ENCODE measurements around the gene KRT71.
"Not testable (repeated sequence)": the region's sequence is repeated elsewhere in the genome, so short reads cannot be mapped to it uniquely, and the experiment has no call there.

The KRT71 gene

GRCh38 chr12:52502877-52503276 is 50.1 kb downstream of the KRT71 start:
- no peak overlapping the region for H3K14ac ChIP-seq (ENCODE audit: low read length)
- no peak overlapping the region for H2BK5ac ChIP-seq (ENCODE audit: low read depth, low read length, poor library complexity)
- no peak overlapping the region for H3K18ac ChIP-seq (ENCODE audit: low read length)
- H3K27ac ChIP-seq (ENCODE audit: low read depth, low read length) = no peak overlapping the region
- no peak overlapping the region for H3K4me3 ChIP-seq (ENCODE audit: low read depth, low read length)
- H3K27me3 ChIP-seq (ENCODE audit: insufficient read depth, low read length) = no peaks in the 10 kb centered on the region
- no peak overlapping the region for H3K4me2 ChIP-seq (ENCODE audit: low read length)
- WGBS (ENCODE audit: extremely low coverage, insufficient coverage, insufficient read length) = no CpG with 5 or more reads among the region's 1 CpG
- DNase-seq = no peak
- H3K36me3 ChIP-seq (ENCODE audit: control insufficient read depth in 1 of 2, insufficient read depth in 2 of 2, low read length in 2 of 2) = no peaks in the 10 kb centered on the region
- no peak overlapping the region for H3K4ac ChIP-seq (ENCODE audit: low read depth, low read length)
- H3K79me1 ChIP-seq (ENCODE audit: low read length) = no peaks in the 10 kb centered on the region
- no peaks in the 10 kb centered on the region for H3K4me1 ChIP-seq (ENCODE audit: control insufficient read depth in 1 of 2, insufficient read depth in 2 of 2, low read length in 2 of 2)
- H3K23ac ChIP-seq (ENCODE audit: low read length) = no peak overlapping the region
- no peak overlapping the region for H4K91ac ChIP-seq (ENCODE audit: low read depth, low read length)
- H3K9me3 ChIP-seq (ENCODE audit: insufficient read depth, low read depth, low read length) = peaks cover 1% of the 10 kb centered on the region
- H2BK12ac ChIP-seq (ENCODE audit: low read length) = no peak overlapping the region
- no peaks in the 10 kb centered on the region for H3K79me2 ChIP-seq (ENCODE audit: control insufficient read depth, insufficient read depth, low read length, poor library complexity)
- no peak overlapping the region for H4K8ac ChIP-seq (ENCODE audit: low read depth, low read length)
- H4K12ac ChIP-seq (ENCODE audit: low read depth, low read length) = no peak overlapping the region
- H2BK120ac ChIP-seq (ENCODE audit: insufficient read depth, low read length, poor library complexity) = no peak overlapping the region
- H3K9ac ChIP-seq (ENCODE audit: low read length) = no peak overlapping the region
- no peak overlapping the region for H2AK5ac ChIP-seq (ENCODE audit: low read length)
- no peak overlapping the region for H2AFZ ChIP-seq (ENCODE audit: insufficient read depth, low read length, poor library complexity)

- WGBS (ENCODE audit: extremely low coverage, insufficient coverage, insufficient read length) = no CpG with 5 or more reads among the region's 7 CpGs
- H3K9me3 ChIP-seq (ENCODE audit: insufficient read depth, low read depth, low read length) = peaks cover 1% of the 10 kb centered on the region
- no peak overlapping the region for H3K4ac ChIP-seq (ENCODE audit: low read depth, low read length)
- H3K79me2 ChIP-seq (ENCODE audit: control insufficient read depth, insufficient read depth, low read length, poor library complexity) = no peaks in the 10 kb centered on the region
- H4K12ac ChIP-seq (ENCODE audit: low read depth, low read length) = no peak overlapping the region
- no peak overlapping the region for H2BK12ac ChIP-seq (ENCODE audit: low read length)
- peaks cover 4% of the 10 kb centered on the region in 2 experiments for H3K4me1 ChIP-seq (ENCODE audit: control insufficient read depth in 1 of 2, insufficient read depth in 2 of 2, low read length in 2 of 2)
- H2AFZ ChIP-seq (ENCODE audit: insufficient read depth, low read length, poor library complexity) = no peak overlapping the region
- H3K27ac ChIP-seq (ENCODE audit: low read depth, low read length) = no peak overlapping the region
- H3K18ac ChIP-seq (ENCODE audit: low read length) = no peak overlapping the region
- H2BK120ac ChIP-seq (ENCODE audit: insufficient read depth, low read length, poor library complexity) = no peak overlapping the region
- no peaks in the 10 kb centered on the region for H3K79me1 ChIP-seq (ENCODE audit: low read length)
- H4K8ac ChIP-seq (ENCODE audit: low read depth, low read length) = no peak overlapping the region
- no peaks in the 10 kb centered on the region for H3K36me3 ChIP-seq (ENCODE audit: control insufficient read depth in 1 of 2, insufficient read depth in 2 of 2, low read length in 2 of 2)
- peak in 1 of 2 donors; percentile 15 for DNase-seq
- H2AK5ac ChIP-seq (ENCODE audit: low read length) = no peak overlapping the region
- H3K9ac ChIP-seq (ENCODE audit: low read length) = no peak overlapping the region
- H2BK5ac ChIP-seq (ENCODE audit: low read depth, low read length, poor library complexity) = no peak overlapping the region
- no peak overlapping the region for H3K23ac ChIP-seq (ENCODE audit: low read length)
- no peak overlapping the region for H3K4me3 ChIP-seq (ENCODE audit: low read depth, low read length)
- H3K14ac ChIP-seq (ENCODE audit: low read length) = no peak overlapping the region
- H4K91ac ChIP-seq (ENCODE audit: low read depth, low read length) = no peak overlapping the region
- H3K27me3 ChIP-seq (ENCODE audit: insufficient read depth, low read length) = no peaks in the 10 kb centered on the region
- H3K4me2 ChIP-seq (ENCODE audit: low read length) = no peak overlapping the region
These were observed 51.5 kb downstream of the KRT71 start for GRCh38 chr12:52501490-52501889.

- peaks cover 9 to 10% of the 10 kb centered on the region in 2 experiments for H3K4me1 ChIP-seq (ENCODE audit: control insufficient read depth in 1 of 2, insufficient read depth in 2 of 2, low read length in 2 of 2)
- not testable (repeated sequence) for H3K4me2 ChIP-seq (ENCODE audit: low read length); H2BK12ac ChIP-seq (ENCODE audit: low read length); H2AK5ac ChIP-seq (ENCODE audit: low read length); H3K4ac ChIP-seq (ENCODE audit: low read depth, low read length); H3K14ac ChIP-seq (ENCODE audit: low read length); H2BK5ac ChIP-seq (ENCODE audit: low read depth, low read length, poor library complexity); H4K91ac ChIP-seq (ENCODE audit: low read depth, low read length); H4K12ac ChIP-seq (ENCODE audit: low read depth, low read length); H3K27me3 ChIP-seq (ENCODE audit: insufficient read depth, low read length); H3K36me3 ChIP-seq (ENCODE audit: control insufficient read depth in 1 of 2, insufficient read depth in 2 of 2, low read length in 2 of 2); H3K23ac ChIP-seq (ENCODE audit: low read length); DNase-seq; H3K79me1 ChIP-seq (ENCODE audit: low read length); H4K8ac ChIP-seq (ENCODE audit: low read depth, low read length); H2AFZ ChIP-seq (ENCODE audit: insufficient read depth, low read length, poor library complexity); H3K27ac ChIP-seq (ENCODE audit: low read depth, low read length); H3K18ac ChIP-seq (ENCODE audit: low read length); H2BK120ac ChIP-seq (ENCODE audit: insufficient read depth, low read length, poor library complexity); H3K9ac ChIP-seq (ENCODE audit: low read length); H3K4me3 ChIP-seq (ENCODE audit: low read depth, low read length); H3K9me3 ChIP-seq (ENCODE audit: insufficient read depth, low read depth, low read length); H3K79me2 ChIP-seq (ENCODE audit: control insufficient read depth, insufficient read depth, low read length, poor library complexity)
- no CpG with 5 or more reads among the region's 6 CpGs for WGBS (ENCODE audit: extremely low coverage, insufficient coverage, insufficient read length)
These were observed 52.4 kb downstream of the KRT71 start for GRCh38 chr12:52500574-52500973.

GRCh38 chr12:52499806-52500560 is 53.0 kb downstream of the KRT71 start:
- peaks cover 1% of the 10 kb centered on the region for H3K9me3 ChIP-seq (ENCODE audit: insufficient read depth, low read depth, low read length)
- no peak overlapping the region for H3K4me3 ChIP-seq (ENCODE audit: low read depth, low read length)
- no peak overlapping the region for H3K23ac ChIP-seq (ENCODE audit: low read length)
- H2AFZ ChIP-seq (ENCODE audit: insufficient read depth, low read length, poor library complexity) = no peak overlapping the region
- no peak overlapping the region for H3K4ac ChIP-seq (ENCODE audit: low read depth, low read length)
- H3K79me1 ChIP-seq (ENCODE audit: low read length) = no peaks in the 10 kb centered on the region
- H4K12ac ChIP-seq (ENCODE audit: low read depth, low read length) = no peak overlapping the region
- no peak overlapping the region for H2BK120ac ChIP-seq (ENCODE audit: insufficient read depth, low read length, poor library complexity)
- H3K36me3 ChIP-seq (ENCODE audit: control insufficient read depth in 1 of 2, insufficient read depth in 2 of 2, low read length in 2 of 2) = no peaks in the 10 kb centered on the region
- H2AK5ac ChIP-seq (ENCODE audit: low read length) = no peak overlapping the region
- H3K79me2 ChIP-seq (ENCODE audit: control insufficient read depth, insufficient read depth, low read length, poor library complexity) = no peaks in the 10 kb centered on the region
- no peak overlapping the region for H3K27ac ChIP-seq (ENCODE audit: low read depth, low read length)
- no peak overlapping the region for H3K18ac ChIP-seq (ENCODE audit: low read length)
- no peak overlapping the region for H3K4me2 ChIP-seq (ENCODE audit: low read length)
- H4K91ac ChIP-seq (ENCODE audit: low read depth, low read length) = no peak overlapping the region
- H2BK5ac ChIP-seq (ENCODE audit: low read depth, low read length, poor library complexity) = no peak overlapping the region
- H3K14ac ChIP-seq (ENCODE audit: low read length) = no peak overlapping the region
- DNase-seq = no peak
- peaks cover 9 to 10% of the 10 kb centered on the region in 2 experiments for H3K4me1 ChIP-seq (ENCODE audit: control insufficient read depth in 1 of 2, insufficient read depth in 2 of 2, low read length in 2 of 2)
- no CpG with 5 or more reads among the region's 5 CpGs for WGBS (ENCODE audit: extremely low coverage, insufficient coverage, insufficient read length)
- H3K9ac ChIP-seq (ENCODE audit: low read length) = no peak overlapping the region
- H2BK12ac ChIP-seq (ENCODE audit: low read length) = no peak overlapping the region
- no peak overlapping the region for H4K8ac ChIP-seq (ENCODE audit: low read depth, low read length)
- no peaks in the 10 kb centered on the region for H3K27me3 ChIP-seq (ENCODE audit: insufficient read depth, low read length)

Measured in trophoblast cell (in vitro differentiated cells and primary cell).